HUDEP-2 (cell line): ENCODE measurements around the gene TEK.

Experiments used
- DNase-seq, 76 experiments: peaks; one replicate each; lab custom pipeline; 2025; ENCODE audit not compliant: unreplicated experiment in 76 of 76; lab: John Stamatoyannopoulos, UW

The TEK gene

DNA sequence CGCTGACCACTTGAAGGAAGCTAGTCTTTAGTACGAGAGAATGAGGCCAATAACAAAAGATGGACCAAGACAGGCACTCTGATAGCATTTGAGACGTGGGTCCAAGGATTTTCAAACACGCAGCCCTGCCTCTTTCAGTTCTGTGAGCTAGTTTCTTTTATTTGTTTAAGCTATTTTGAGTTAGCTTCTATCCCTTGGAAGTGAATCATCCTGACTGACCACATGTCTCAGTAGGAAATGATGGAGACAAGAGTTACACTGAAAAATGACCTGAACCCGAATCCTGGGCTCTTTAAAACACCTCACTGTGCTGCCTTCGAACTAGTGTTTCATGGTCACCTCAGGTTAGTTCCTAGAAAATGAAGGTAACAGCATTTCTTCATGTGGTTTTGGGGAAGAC lies 9.9 kb downstream of the TEK start:
- DNase-seq = no peak

DNA sequence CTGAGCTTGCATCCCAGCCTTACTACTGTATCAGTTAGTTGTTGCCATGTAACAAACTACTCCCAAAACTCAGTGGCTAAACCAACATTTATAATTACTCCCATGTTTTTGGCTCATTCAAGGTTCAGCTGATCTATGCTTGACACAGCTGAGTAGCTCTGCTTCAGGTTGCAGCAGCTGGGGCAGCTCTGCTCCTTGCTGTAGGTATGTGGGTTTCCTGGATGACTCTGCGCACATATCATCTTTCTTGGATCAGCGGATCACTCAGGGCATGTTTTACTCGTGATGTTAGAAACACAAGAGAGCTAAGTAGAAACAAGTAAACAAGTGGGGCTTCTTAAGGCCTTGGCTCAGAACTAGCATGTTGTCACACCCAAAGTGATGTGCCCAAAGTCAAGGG lies 15.1 kb downstream of the TEK start:
- DNase-seq = no peak

DNA sequence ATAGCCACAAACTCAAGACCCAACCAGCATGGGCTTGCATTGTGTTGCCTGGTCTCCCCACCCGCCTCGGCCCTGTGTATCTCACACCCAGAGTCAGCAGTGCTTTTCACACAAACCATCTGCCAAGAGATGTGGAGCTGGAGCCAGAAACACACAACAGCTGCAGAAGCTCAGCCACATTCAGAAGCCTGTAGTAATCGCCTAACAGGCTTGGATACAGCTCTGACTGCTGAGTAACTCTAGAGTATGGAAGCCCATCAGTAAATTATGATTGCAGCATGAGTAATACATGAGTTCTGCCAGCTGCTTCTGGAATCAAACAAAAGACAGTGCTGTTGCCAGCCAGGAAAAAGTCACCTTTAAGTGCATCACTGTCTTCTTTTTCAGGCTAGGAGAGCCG lies 16.0 kb downstream of the TEK start:
- DNase-seq = no peak

DNA sequence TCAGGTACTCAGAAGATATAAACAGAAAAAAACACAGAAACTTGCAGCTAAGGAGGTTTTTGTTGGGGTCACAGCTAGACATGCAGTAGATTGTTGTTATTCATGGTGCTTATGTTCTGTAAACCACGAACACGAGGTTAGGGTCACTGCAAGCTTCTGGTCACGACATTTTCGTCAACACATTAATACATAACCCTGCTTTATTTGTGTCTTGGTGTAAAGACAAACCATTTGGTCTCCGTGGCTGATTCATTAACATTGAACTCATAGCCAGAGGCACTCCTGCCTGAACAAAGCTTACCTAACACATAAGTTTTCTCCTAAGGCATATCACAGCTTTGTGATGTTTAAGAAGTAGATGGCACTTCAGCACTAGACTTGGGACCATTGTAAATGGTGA lies 16.9 kb downstream of the TEK start:
- no peak for DNase-seq

DNA sequence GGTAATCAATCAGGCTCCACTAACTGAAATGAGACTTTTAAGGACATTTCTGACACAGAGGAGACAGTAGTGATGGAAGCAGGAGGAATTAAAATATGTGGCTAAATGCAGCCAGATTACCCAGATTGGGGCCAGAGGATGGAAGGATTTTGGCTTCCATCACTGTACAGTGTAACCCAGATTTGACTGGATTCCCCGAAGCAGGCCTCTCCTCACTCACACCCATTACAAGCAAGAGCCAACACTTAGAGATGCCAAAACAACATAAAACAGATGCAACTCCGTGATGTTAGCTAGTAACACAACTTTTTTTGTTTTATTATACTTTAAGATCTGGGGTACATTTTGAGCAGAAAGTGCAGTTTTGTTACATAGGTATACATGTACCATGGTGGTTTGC lies 17.6 kb downstream of the TEK start:
- no peak for DNase-seq

DNA sequence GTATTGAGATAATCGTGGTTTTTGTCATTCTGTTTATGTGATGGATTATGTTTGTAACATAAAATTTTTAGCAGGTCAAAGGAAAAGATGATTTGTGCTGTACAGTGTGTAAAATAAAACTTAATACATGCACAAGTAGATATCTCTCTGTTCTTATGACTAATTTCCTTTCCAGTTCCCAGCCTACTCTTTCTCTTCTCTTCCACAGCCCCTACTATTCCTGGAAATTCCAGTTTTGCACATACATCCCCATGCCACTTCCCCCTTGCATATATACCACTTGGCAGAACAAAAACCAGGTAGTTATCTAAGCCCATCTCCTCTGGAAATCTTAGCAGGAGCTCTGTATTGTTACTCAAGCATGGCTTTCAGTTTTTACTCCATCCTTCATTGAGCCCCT lies 20.2 kb downstream of the TEK start:
- no peak for DNase-seq

DNA sequence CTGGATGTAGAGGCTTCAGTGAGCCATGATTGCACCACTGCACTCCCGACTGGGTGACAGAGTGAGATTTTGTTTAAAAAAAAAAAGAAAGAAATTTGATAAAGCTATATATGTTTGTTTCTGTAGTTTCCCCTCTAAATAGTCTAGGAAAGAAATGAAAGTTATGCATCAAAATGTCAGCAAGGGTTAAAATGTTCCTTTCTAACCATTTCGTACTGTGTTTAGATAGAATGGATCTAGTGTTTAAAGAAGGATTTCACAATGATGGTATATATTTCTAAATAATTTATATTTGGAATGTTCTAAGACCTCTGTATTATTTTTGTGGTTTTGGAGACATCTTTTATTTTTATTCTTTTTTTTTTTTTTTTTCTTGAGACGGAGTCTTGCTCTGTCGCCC lies 22.7 kb downstream of the TEK start:
- DNase-seq = no peak

DNA sequence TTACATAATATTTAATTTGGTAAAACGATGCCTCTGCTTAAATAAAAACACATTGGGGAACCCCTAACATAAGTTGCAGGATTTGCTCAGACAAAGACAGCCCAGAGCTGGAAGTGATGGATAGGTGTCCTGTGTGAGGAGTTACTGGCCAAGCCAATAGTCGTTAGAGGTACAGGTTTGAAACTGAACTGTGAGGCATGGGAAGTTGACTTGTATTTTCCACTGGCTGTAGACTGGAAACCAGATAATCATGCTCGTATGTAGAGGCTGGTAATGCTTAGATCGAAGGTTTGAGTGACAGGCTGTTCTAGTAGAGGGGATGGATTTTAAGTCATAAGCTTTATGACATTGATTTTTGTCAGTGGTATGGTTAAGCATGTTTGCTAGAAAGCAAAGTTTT lies 24.8 kb downstream of the TEK start:
- DNase-seq = no peak

DNA sequence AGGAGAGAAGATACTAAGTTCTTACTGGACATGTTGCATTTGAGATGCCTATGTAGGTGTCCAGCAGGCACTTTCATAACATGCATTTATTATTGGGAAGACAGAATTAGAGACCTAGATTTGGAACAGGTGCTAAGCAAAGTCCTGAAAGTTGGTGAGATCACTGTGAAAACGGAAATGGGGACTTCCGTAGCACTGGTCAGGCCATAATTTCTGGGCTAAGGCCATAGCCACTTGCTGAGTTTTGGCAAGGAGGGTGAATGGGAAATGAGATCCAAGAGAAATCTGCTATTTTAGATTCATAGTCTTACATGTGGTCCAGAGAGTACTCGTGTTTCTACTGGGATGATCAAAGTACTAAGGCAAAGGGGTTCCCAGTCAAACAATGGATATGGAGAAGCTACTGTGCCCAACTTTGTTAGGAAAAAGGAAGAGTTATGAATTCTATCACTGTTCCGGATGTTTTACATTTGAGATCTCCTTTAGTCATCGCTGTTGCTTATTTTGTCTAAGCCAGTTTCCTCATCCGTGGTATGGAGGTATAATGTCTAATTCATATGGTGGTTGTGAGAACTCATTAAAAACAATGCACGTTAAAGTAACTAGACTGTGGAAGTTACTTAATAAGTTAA lies 33.4 kb downstream of the TEK start:
- no peak for DNase-seq

DNA sequence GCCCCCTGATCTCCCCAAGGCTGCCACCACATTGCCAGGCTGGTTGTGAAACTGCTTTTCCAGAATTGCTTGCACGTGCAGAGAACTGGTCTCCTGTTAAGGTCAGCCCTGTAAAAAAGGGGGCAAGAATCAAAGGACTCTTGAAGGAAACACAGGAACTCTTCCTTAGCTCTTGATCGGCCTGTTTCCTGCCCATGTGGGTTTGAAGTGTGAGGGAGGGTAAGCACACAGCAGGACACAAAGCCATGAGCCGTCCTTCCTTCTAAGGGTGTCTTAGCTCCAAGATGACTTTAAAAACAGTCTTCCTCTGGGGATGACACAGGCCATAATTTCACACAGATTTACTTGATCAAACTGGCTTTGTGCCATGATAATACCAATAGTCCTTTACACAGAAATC lies 36.1 kb downstream of the TEK start:
- DNase-seq = no peak

DNA sequence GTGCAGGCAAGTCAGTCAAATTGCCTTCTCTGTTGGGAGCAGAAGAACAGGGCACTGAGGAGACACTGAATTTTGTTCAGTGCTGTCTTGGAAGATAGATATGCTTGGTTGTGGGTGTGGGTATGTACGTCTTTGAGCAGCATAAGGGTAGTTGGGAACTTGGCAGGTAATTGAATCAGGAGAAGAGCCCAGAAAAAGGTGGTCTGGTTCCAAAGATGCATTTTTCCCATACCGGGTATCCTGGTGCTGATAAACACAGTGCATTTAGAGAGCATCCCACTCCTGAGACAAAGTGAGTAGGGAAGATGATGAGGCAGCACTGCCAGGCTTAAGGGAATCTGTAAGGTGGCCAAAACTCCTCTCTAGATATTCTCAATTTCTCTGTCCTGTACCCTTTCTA lies 40.6 kb downstream of the TEK start:
- no peak for DNase-seq

DNA sequence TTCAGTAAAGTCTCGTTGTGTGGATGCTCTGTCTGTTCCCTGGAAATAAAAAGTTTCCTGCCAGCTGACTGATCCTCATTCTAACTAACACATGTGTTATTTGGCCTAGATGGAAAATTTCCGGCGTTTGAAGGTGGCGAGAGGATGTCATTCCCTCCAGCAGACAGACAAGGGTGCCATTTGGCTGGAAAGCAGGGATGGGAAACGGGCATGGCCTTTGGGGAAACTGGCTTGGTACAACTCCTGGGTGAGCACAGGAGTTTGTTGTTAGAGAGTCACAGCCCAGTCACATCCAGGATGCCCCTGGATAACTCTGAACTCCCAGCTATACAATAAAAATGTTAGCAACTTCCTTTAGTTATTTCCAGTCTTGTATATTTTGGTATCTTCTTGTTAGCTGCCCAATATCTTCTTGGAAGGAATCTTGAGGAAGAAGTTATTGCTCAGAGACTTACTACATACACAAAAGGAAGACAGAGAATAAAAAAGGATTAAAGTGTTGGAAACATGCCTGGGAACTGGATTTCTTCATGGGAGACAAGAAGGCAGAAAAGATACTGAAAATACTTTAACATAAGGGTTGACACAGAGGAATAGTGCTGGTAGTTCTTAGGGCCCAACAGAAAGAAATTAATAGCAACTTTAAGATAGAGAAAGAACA lies 41.9 kb downstream of the TEK start:
- no peak for DNase-seq

DNA sequence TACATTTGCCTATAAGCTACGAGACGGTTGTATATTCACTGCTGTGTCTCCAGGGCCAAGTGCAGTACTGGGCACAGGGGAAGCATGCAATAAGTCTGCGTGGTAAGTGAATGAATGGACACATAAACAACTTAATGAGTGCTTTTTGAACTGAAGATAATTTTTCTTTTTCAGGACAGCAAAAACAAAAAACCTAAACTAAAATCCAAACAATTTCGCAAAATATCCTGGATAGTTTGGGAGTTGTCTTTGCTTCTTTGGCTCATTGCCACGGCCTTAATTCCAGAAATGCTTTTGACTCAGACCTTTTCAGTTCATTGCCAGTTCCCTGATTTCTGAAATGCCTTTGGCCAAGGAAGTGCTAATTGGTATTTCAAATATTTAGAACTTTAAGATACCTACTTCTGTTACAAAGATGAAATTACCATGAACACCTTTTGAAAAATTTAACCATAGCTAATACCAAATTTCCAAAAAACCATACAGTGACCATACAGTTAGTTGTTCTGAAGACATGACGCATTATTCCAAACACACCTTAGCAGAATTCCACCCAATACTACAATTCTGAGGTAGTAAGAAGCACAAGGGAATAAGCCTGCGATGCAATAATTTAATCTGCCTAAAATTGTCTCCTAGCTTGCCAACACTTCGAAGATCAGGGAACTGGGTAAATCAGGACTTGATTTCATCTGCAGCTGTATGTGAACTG lies 42.8 kb downstream of the TEK start:
- DNase-seq = no peak

DNA sequence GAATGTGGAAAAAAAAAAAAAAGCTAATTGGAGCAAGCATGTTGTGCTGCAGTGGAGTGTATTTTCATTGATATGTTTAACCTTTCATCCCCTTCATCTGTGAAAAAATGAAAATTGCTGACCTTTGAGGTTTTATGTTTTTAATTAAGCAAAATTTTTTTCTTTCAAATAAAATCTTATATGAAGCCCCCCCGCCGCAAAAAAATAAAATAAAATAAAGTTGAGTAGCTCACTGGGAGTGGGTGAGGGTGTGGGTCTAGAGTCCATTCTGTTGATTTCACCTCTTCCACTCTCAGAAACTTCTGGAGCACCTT lies 43.3 kb downstream of the TEK start:
- DNase-seq = no peak

DNA sequence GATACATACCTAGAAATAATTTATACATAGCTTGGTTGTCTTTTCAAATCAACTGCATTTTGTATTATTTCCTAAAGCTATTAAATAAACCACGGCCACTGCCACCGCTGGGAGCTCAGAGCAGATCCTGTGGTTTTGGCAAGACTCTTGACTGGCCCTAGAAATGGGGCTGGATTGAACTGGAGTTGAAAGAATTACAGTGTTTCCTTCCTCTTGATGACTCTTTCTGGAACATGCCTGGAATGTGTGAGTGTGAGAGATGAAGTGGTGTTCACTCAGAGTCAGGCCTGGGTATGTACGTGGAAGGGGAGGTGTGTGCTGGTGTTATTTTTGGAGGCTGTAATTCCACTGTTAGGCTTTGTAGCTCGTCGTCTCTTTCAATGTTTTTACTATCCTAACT lies 45.9 kb downstream of the TEK start:
- DNase-seq = no peak

DNA sequence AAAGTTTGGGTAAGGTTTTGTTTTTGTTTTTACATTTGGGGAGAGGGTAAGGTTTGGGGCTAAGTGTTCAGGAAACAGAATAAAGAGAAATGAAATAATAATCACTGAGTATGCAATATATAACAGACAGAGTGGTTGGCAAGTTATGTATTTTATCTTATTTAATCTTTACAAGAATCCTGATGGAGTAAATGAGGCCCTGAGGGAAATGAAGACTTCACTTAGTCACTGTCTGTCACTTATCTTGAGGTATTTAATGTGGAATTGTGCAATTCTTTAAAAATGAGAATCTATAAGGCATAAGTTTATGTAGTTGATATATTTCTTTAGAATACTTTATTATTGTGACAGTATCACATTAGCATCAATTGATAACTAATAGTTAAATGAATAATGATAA lies 48.1 kb downstream of the TEK start:
- DNase-seq = no peak

DNA sequence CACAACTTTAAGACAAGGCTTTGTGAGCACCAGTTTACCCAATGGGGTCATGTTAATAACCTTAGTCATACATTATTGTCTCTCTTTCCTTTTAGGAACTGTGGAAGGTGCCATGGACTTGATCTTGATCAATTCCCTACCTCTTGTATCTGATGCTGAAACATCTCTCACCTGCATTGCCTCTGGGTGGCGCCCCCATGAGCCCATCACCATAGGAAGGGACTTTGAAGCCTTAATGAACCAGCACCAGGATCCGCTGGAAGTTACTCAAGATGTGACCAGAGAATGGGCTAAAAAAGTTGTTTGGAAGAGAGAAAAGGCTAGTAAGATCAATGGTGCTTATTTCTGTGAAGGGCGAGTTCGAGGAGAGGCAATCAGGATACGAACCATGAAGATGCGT lies 48.7 kb downstream of the TEK start:
- DNase-seq = no peak

DNA sequence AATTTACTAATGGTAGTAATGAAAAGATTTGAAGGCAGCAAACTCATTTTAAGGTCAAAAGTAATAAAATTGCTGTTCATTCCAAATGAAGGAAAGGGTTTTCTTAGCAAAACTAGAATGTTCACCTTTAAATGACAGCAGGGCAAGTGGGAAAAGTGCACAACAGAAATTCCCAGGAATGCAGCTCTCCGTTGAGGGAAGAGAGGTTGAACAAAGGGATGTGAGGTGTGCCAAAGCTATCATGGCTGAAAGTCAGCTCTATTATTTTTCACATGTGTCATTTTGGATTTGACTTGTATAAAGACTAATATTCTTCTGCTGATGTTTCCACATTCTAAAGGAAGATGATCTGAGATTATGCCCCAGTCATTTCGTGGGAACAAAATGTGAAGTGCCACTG lies 51.6 kb downstream of the TEK start:
- no peak for DNase-seq

DNA sequence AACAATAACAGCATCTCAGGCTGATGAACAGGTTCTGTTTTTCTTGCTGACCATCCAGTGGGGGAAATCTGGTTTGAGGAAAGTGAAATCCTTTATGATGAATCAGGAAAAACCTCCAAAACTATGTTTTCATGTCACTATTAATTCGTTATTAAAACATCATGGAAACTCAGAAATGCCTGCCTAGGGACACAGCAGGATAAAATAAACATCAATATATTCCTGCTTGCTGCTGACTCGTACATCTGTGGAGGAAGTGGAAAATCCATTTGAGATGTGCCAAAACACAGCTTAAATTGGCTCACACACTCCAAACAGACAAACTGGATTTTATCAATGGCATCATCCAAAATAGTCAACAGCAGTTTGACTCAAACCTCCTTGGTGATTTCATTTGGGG lies 53.0 kb downstream of the TEK start:
- DNase-seq = no peak

DNA sequence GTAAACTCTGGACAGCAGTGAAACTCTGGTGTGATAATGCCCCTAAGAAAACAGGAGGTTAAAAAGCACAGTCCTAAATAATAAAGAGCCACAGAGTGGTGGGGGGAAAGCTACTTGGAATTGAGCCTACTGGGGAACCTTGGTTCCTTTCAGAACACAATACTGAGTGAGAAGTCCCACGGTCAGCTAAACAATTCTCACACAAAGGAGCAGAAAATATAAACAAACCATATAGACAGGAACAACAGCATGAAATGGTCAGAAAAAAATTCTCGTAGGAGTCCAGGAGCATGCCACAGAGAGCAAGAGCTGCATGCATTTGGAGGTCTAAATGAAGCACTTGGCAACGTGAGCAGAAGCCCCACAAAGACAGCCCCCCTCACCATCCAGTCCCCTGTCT lies 56.0 kb downstream of the TEK start:
- DNase-seq = no peak

DNA sequence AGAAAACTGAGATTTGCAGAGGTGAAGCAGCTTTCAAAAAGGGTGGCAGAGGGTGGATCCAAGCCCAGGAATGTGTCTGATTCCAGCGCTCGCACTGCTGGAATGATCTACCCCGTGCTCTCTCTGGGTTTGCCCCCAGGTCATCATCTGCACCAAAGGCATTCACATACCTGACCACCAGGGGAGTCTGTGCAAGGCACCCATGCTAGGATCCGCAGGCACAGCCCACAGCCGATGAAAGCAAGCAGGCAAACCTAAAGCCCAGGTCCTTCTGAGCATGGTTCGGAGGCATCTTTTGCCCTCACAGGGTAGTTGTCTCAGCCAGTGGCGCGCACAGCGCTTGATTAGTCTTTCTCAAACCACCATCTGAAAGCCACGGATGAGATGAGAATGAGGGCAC lies 56.6 kb downstream of the TEK start:
- no peak for DNase-seq

DNA sequence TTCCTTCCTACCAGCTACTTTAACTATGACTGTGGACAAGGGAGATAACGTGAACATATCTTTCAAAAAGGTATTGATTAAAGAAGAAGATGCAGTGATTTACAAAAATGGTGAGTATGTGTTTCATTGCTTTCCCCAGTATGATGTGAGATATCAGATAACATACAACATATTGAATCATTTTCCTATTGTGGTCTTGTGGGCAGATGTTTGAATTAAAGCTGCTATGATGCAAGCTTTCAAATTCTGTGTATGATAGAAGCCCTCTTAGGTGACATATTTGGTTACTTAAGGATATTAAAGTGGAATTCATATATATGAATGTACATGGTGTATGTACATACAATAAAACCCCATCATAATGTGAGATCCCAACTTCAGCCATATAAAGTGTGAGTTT lies 59.5 kb downstream of the TEK start:
- no peak for DNase-seq

DNA sequence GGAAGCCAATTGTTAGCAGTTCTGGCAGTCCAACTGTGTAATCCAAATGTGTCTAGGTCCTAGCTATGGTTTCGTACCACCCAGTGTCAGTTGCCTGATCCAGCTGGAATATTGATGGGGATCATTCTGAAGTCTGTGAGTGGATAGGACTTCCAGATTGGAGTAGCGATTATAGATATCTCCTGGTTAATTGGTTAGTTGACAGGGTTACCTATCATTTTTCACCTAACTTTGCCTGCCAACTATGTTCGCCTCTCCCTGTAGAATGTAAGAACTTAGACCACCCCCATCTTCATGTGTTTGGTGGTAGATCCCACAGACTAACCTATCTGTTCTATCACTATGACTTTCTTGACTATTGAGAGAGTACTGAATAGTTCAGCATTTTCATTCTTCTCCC lies 59.9 kb downstream of the TEK start:
- DNase-seq = no peak
